ENCODE data around the gene RAPGEF5.

RAPGEF5 gene

DNA sequence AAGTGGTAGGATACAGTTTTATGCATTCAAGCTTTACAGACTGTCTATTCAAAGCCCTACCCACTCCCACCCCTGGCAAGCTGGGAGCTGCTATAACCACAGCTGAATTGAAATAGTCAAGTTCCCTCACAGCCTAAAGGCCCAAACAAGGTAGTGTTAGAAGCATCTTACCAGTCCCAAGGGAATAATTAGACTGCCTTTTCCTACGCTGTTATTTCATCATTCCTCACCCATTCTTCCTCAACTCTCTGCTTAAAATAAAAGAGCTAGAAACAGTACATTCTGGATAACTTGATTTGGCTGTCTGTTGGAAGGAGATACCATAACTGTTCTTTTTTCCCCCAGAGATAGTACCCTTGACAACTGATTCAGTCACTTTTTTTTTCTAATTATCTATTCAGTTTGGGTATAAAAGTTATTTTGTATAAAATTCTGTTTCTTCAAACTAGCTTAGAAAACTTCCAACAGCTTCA, 54.0 kb downstream of the RAPGEF5 start:
- DNase-seq (ENCODE audit: low spot score) = no peak

DNA sequence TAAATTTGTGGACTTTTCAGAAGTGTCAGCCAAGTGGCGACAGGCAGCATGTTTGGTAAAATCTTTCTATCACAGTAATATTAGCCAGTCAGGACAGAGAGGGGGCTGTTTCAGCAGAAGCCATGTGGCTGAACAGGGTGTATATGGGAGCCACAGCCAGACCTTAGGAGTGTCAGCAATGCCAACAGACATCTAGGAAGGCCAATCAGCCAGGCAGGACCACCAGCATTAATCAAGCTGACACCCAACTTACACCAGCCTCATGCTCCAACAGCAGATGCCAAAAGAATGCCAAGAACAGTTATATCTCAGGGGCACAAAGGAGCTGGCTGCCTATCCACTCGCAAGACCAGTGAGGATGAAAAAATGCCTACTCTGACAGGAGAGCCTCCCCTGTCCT, 54.8 kb downstream of the RAPGEF5 start:
- DNase-seq (ENCODE audit: low spot score) = no peak

DNA sequence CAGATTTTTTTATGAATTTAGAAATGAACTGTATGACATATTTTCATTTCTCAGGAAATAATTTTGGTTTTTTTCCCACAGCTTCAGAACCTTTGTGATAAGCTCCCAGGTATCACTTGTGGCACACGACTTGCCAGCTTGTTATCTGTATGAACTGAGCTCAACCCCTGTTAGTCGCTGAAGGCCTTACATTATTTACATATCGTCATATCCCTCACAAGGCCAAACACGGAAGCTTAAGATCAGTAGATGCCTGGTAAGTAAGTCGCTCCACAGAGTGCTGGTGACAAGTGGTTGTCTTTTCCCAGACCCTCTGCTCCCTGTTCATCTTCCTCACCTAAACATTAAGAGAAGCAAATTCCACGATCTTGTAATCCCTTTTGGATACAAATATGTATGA, 55.2 kb downstream of the RAPGEF5 start:
- DNase-seq (ENCODE audit: low spot score) = no peak

DNA sequence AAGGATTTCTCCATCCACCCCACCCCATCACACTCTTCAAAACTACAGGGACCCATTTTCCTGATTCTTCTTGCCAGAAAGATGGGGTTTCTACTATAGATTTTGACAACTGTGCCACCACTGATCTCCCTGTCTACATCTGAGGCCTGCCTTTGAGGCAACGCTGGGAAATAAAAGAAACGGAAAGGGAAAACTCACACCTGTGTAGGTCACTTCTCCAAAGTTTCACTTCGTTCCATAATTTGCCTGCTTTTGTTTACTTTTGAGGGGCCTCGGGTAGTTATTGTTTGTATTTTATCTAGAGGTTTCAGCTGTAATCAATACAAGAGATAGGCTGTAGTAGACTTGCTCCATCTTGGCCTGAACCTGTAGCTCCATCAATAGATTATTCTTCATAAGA, 56.1 kb downstream of the RAPGEF5 start:
- no peak for DNase-seq (ENCODE audit: low spot score)

DNA sequence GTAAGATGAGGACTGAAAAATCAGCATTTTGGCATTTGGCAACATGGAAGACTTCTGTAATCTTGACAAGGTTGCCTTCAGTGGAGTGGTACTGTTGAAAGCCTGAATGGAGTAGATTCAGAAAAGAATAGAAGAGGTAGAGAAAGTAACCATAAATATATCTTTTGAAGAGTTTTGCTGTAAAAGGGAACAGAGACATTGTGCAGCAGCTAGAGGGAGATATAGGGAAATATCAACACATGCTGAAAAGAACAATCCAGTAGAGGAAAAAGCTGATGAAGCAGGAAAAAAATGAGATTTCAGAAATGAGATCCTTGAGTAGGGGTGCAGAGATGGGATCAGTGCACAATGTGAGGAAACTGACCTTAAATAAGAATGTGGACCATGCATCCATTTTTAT, 60.0 kb downstream of the RAPGEF5 start:
- no peak for DNase-seq (ENCODE audit: low spot score)

DNA sequence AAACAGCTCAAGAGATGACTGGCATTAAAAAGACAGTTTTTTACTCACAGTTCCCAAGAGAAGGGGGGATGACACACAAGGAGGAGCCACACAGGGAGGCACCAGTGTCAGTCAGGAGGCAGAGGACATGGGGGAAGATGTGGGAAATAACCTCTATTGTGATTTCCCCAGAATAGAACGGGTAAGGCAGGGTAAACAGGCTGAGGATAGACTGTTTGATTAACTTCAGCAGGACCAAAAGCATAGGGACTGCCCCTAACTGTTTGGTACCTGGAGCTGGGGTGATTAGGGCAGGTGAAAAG, 60.7 kb downstream of the RAPGEF5 start:
- no peak for DNase-seq (ENCODE audit: low spot score)

DNA sequence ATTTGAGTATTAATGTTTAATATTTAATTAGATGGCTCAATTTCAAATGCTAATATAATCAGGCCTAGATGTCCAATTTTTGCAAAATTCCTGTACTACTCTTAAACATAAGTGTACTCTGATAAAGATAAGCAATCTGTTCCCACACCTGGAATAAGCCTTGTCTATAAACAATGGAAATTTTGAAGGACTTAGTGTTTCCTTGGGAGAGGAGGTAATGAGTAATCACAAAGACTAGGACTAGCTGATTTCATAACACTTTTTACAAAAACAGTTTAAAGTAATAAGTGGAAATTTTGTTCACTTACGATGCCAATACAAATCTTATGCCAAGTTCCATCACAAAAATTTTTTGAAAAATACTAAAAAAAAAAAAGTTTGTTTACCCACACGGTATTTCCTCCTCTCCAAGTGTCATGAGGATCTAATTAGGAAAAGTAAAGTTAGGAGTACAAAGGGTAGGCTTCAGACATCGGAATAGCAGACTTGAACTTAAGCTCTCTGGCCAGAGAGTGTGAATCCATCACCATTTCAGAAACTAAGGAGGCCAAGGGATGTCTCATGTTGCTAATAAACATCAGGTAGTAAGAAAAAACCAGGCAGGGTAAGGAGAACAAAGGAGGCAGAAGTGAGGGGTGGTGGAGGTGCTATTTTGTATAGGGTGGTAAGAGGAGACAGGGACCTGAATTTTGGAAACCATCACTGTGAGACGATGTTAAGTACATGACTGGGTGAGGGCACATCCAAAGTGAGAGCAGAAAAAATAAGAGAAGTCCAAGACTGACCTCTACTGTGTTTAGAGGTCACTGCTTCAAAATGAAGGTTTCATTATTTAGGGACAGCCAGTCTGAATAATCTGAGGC, 61.3 kb downstream of the RAPGEF5 start:
- DNase-seq (ENCODE audit: low spot score) = no peak

DNA sequence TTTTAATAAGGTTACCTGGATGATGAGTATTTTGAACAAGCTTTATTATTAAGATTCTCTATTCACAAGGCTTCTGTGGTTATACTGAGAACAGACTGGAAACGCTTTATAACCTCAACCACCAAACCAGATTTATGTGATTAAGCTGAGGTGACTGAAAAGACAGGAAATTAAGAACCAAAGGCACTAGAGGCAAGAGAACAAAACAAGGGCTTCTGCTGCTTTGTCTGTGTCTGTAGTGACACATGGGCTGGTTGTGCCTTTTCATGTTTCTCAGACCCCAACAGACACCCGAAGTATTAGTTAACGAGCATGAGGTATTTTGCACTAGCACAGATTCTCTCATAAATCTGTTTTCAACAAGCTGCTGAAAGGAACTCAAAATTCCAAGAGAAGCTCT, 64.4 kb downstream of the RAPGEF5 start:
- no peak for DNase-seq (ENCODE audit: low spot score)

DNA sequence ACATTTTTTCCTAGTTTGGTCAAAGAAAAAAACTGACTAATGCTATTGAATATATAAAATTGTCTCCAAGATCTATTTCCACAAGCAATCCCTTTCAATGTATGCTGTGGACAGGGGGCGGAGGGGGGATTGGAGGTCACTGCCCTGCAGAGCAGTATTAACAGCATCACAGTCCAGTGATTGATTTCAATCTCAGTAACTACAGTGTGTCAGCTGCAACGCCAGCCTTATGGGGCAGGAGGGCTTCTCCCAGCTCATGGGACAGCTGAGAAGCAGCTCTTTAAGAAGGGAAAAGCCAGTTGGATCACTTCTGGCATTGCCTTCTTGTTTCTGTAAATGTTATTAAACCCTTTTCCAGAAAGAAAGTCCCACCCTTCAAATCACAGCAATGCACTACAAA, 65.0 kb downstream of the RAPGEF5 start:
- DNase-seq (ENCODE audit: low spot score) = no peak

DNA sequence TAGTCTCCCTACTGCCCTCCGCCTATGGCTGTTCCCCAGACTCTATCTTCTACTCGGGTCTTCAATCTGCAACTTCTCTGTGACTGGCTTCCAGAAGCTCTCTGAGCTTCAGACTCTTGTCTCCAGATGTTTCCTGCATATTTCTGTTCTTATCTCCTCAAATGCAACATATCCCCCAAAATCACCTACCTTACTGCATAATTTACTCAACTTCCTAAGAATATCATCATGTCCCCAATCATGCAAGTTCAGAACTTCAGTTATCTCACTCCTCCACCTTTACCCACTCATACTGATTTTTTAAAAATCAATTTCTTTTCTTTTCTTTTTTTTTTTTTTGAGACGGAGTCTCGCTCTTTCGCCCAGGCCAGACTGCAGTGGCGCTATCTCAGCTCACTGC, 68.8 kb downstream of the RAPGEF5 start:
- no peak for DNase-seq (ENCODE audit: low spot score)

DNA sequence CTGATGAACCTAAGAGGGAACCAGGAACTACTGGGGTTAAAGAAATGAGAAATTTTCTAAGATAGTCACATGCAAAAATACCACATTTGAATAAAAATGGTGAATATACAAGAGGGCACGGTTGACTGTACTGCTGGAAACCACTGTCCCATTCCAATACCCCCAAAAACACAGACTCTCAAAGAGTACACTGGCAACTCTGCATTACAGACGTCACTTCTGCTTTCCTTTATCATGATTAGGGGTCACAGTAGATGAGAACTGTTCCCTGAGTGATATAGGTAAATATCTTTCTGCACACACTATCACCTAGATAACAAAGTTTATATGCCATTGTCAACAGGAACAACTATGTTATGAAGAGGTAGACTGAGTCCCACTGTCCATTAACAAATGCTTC, 69.5 kb downstream of the RAPGEF5 start:
- DNase-seq (ENCODE audit: low spot score) = no peak

DNA sequence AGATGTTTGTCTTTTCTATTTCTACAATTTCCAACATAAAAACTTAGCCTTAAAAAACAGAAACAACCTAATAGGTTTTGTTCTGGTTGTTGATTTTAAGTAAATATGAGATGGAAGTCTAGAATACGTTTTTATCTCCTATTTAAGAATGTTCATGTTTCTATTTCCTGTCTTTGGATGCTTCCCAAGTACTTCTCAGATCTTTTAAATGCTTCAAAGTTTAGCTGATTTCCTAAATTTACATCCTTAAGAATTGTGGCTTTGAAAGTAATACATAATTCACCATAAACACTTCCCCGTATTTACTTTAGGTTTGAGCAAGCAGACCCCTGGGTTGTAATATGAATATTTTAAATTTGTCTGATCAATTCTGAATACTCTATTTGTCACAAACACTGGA, 70.5 kb downstream of the RAPGEF5 start:
- no peak for DNase-seq (ENCODE audit: low spot score)

DNA sequence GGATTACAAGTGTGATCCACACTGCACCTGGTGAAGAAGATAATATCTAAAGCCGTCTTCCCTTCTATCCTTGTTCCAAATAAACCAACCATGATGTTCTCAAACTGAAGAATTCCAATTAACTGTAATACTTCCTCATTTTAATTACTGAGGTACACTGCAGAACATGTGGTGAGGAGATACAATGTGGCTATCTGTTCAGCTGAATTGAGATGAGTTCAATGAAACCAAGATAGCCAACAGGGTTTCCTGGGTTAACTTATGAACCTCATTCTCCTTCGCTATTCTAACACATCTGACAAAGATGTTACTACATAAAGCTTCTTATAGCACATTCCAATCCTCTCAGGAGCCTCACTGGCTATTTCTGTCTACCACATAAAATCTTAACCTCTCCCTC, 75.5 kb downstream of the RAPGEF5 start:
- DNase-seq (ENCODE audit: low spot score) = no peak

DNA sequence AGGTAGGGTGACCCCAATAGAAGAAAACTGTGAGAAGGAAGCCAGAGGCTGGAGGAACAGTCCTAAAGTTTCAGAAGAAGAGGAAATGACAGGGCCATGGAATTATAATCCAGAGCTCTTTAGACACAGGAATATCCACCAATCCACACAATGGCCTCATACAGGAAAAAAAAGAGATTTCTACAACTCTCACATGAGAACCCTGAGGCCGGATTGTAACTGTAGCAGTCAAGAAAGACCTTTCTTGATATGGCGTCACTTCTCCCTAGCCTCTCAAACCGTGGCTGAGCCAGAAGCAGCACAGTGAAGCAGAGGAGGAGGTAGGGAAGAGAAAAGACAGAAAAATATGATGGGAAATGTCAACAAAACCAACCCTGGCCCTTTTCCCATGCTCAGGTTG, 76.9 kb downstream of the RAPGEF5 start:
- no peak for DNase-seq (ENCODE audit: low spot score)

DNA sequence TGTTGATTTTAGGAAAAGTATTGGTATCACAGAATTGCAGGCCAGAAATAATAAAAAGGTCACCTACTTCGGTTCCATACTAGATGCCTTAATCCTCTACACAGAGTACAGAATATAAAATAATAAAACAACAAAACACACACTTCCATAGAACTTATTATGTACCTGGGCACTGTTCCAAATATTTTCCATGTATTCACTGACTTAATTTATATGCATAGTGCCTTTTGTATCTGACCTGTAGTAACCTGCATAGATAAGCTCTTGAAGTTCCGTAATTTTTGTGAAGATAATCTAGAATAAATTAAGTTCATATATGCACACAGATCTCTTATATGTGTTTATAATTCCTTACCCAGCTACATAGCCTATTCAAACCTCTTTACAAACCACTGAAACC, 78.3 kb downstream of the RAPGEF5 start:
- DNase-seq (ENCODE audit: low spot score) = no peak

DNA sequence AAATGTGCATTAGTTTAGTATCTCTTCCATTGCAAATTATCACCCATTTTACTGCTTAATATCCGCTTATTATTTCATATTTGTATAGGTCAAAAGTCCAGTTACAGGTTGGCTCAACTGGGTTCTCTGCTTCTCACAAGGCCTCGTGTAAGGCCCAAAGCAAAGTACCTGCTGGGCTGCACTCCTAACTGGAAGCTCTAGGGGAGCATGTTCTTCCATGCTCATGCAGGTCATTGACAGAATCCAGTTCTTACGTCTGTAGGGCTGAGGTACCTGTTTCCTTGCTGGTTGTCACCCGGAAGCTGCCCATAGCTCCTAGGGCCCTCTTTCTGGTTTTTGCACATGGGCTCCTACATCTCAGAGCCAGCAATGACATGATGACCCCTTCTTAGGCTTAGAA, 79.6 kb downstream of the RAPGEF5 start:
- no peak for DNase-seq (ENCODE audit: low spot score)

DNA sequence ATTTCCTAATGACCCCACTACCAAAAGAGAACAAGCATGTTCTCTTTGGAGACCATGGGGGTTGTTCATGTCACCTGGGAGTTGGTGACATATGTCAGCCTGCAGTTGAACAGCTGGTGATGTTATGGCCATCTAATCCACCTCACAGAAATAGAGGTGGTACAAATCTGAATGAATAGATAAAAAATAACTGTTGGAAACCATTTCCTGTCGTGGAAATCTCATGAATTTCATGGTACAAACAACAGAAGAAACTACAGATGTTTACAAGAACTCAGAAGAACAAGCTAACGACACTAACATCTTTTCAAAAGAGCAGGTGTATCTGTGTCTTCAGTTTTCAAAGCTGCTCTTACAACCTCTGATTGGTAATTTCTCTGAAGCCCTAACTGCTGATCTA, 81.3 kb downstream of the RAPGEF5 start:
- DNase-seq (ENCODE audit: low spot score) = no peak

DNA sequence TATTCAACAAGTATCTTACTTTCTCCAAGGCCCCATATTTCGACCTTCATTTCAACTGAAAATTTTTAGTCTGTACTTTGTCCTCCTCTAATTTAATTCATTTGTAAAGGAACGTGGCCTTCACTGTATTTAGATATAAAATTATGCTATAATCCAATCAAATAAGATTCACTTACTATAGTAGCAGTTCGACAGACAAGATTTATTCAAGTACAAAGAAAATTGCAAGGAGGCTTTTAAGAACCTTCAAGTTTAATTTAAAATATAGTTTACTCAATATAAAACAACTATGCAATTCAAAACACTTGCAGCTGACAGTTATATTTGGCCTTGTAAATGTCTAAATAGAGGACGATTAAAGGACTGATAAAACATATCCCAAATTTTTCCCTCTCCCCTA, 85.6 kb downstream of the RAPGEF5 start:
- no peak for DNase-seq (ENCODE audit: low spot score)

DNA sequence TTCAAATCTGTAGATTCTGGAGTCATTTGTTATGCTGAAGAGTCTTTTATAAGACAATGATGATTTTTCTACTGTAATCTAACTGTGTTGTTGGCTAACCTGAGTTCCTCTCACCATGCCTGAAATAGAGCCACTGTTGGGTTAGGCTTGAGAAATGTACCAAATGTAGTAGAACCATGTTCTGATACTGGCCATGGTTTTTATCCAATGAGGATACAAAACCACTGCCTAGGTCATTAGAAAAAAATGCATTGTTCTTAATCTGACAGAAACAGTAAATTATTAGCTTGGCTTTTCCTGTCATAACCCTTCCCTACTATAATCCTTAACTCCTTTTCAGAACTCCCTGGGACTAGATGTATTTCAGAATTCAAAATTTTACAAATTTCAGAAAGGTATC, 86.6 kb downstream of the RAPGEF5 start:
- DNase-seq (ENCODE audit: low spot score) = no peak

DNA sequence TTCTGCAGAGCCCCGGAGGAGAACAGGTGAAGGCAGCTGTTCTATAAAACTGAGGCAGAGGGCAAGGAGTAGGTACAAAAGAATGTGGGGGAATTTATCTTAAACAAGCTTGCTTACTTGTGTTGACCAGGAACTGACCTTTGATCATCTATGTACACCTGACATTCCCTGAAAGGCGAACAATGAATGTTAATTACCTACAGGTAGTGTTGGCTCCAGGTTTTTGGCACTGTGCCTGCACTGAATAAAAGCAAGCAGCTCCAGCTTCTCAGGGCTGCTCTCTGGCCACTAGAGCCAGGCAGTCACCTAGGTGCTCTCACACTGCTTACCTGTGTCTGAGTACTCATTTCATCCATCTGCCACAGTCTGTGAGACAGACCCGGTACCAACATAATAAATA, 87.0 kb downstream of the RAPGEF5 start:
- no peak for DNase-seq (ENCODE audit: low spot score)

DNA sequence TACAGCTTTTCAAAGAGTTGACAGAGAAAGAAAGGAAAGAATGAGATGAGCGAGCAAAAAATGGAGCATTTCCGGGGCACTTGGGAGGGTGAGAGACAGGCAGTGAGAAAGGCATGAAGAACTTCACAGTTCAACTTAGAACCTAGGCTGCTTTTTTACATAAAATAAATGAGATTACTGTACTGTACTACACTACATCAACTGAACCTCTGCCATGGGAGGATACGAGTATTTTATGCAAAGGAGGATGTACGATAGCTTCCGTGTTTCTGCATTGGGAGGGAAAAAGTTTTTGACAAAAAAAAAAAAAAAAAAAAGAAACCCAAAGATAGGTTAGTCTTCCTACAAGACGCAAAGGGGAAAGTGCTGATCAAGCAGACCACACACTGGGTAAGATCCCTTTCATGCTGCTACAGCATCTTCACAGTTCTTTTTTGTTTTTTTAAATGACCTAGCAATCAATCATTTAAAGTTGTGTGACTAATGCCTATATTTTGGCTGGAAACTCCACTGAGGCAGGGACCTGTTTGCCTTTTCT, 88.0 kb downstream of the RAPGEF5 start:
- no peak for DNase-seq (ENCODE audit: low spot score)

DNA sequence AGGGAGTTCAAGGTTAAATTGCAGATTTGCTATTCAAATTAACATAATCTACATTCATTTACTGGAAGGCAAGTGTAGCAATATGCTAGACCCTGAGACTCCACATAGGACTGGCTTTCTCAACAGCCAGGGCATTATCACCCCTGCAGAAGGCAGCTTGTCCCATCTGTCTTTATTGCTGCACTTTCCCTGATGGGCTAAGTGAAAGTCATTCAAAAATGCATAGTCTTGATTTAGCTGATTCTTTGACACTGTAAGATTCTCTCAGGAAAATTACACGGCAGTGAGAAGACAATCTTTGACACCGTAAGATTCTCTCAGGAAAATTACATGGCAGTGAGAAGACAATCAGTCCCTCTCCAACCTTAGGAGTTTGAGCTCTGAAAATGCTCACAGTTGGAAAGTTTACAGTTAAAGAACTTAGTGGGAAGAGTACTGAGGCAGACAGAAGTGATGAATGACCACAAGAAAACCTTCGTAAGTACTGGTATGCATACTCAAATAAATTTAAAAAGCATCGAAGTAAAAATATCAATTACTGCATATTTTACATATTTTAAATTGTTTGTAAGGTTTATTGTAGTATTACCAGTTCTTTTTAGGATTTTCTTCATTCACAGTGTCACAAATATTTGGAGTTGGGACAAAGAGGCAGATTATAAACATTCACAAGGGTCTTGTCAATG, 88.9 kb downstream of the RAPGEF5 start:
- no peak for DNase-seq (ENCODE audit: low spot score)

DNA sequence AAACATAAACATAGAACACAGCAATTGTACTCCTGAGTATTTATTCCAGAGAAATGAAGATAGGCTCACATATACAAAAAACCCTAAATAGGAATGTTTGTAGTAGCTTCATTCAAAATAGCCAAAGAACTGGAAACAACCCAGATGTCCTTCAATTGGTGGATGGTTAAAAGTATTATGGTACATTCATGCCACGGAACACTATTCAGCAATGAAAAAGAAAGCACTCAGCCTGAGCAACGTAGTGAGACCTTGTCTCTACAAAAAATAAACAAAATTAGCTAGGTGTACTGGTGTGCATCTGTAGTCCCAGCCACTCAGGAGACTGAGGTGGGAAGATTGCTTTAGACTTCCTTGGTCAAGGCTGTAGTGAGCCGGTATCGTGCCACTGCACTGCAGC, 94.4 kb downstream of the RAPGEF5 start:
- DNase-seq (ENCODE audit: low spot score) = no peak
